HG03064 (cell line): ENCODE results near the gene CHERP.
A peak's percentile ranks its signal among the peaks of the same experiment; 100 is the strongest.
"Not testable (repeated sequence)": the region's sequence is repeated elsewhere in the genome, so short reads cannot be mapped to it uniquely, and the experiment has no call there.

Experiments used
- ATAC-seq: cut with Tn5 transposase; IDR thresholded peaks from one replicate; pipeline ENCODE4 v1.9.1; 2021; ENCODE audit warnings: low read depth; ENCODE audit not compliant: unreplicated experiment

Gene CHERP

GRCh38 chr19:16576690-16577530 lies 34.7 kb upstream of the CHERP start:
- no peak for ATAC-seq

GRCh38 chr19:16575861-16576689 lies 33.8 kb upstream of the CHERP start:
- ATAC-seq: no peak

- ATAC-seq: no peak
Measured at GRCh38 chr19:16575282-16575681, 33.0 kb upstream of the CHERP start.

GRCh38 chr19:16573925-16574324 lies 31.7 kb upstream of the CHERP start:
- ATAC-seq: no peak

GRCh38 chr19:16573296-16573695 lies 31.1 kb upstream of the CHERP start:
- no peak for ATAC-seq

- peak; percentile 65 for ATAC-seq
Measured at GRCh38 chr19:16572332-16573211, 30.3 kb upstream of the CHERP start, which contains the start of gene SLC35E1. Gene SLC35E1 (minus strand): TSS chr19:16572415. CDS start chr19:16572364, 51 bp downstream.

GRCh38 chr19:16571822-16572331 lies 29.6 kb upstream of the CHERP start:
- peak; percentile 28 for ATAC-seq

- ATAC-seq: peak; percentile 8
Measured at GRCh38 chr19:16571283-16571682, 29.0 kb upstream of the CHERP start.

- ATAC-seq: no peak
Measured at GRCh38 chr19:16569609-16570320, 27.5 kb upstream of the CHERP start.

- no peak for ATAC-seq
Measured at GRCh38 chr19:16566702-16567101, 24.5 kb upstream of the CHERP start.

GRCh38 chr19:16566161-16566560 lies 23.9 kb upstream of the CHERP start:
- ATAC-seq: no peak

GRCh38 chr19:16564842-16565241 lies 22.6 kb upstream of the CHERP start:
- ATAC-seq: no peak

GRCh38 chr19:16562608-16563025 lies 20.4 kb upstream of the CHERP start:
- ATAC-seq: no peak

- ATAC-seq: no peak
Measured at GRCh38 chr19:16561382-16561781, 19.1 kb upstream of the CHERP start.

GRCh38 chr19:16559780-16560276 lies 17.6 kb upstream of the CHERP start:
- ATAC-seq: no peak

- ATAC-seq: no peak
Measured at GRCh38 chr19:16554776-16555175, 12.5 kb upstream of the CHERP start.

GRCh38 chr19:16551902-16552301 lies 9.7 kb upstream of the CHERP start:
- ATAC-seq: not testable (repeated sequence)

- ATAC-seq: no peak
Measured at GRCh38 chr19:16548956-16549355, 6.7 kb upstream of the CHERP start.

GRCh38 chr19:16544473-16545231 lies 2.4 kb upstream of the CHERP start:
- ATAC-seq: no peak
